LNCAP (cell line): ENCODE results near the gene PCDHB13.

Experiments
- CTCF ChIP-seq: fragments of 450-650 bp; IDR thresholded peaks from 2 replicates; pipeline ENCODE4 v1.5.1; 2017; ENCODE audit warnings: mild to moderate bottlenecking

The PCDHB13 gene

GRCh38 chr5:141192110-141192725 lies 21.5 kb upstream of the PCDHB13 start, which contains the start of gene PCDHB10:
Gene PCDHB10, plus strand, starts transcription at chr5:141192353. Its CDS starts 200 bp downstream, at chr5:141192553.
- TF ChIP-seq CTCF: peak; percentile 87

GRCh38 chr5:141196363-141196762 lies 17.4 kb upstream of the PCDHB13 start:
- no peak for TF ChIP-seq CTCF

GRCh38 chr5:141199359-141200235 lies 14.1 kb upstream of the PCDHB13 start, which contains the start of gene PCDHB11:
Gene PCDHB11, plus strand, starts transcription at chr5:141199627. Its CDS starts 148 bp downstream, at chr5:141199775.
- TF ChIP-seq CTCF: peak; percentile 64

GRCh38 chr5:141208478-141208877 lies 5.2 kb upstream of the PCDHB13 start, which contains the start of gene PCDHB12:
Gene PCDHB12, plus strand, starts transcription at chr5:141208719. Its CDS starts 189 bp downstream, at chr5:141208908.
- TF ChIP-seq CTCF: peak; percentile 61

- peak; percentile 42; the same call in 1 of the 2 replicates for TF ChIP-seq CTCF
These were observed 9.5 kb downstream of the PCDHB13 start, which contains the start of gene PCDHB14 for GRCh38 chr5:141223112-141223783. Gene PCDHB14, plus strand, starts transcription at chr5:141223343. Its CDS starts 163 bp downstream, at chr5:141223506.

GRCh38 chr5:141234109-141234667 lies 20.5 kb downstream of the PCDHB13 start:
- TF ChIP-seq CTCF: peak; percentile 60; the same call in 1 of the 2 replicates
